HG03280 (cell line): ENCODE results near the gene ENAM.
"Not testable (repeated sequence)": the region's sequence is repeated elsewhere in the genome, so short reads cannot be mapped to it uniquely, and the experiment has no call there.

Experiments
- ATAC-seq: cut with Tn5 transposase; IDR thresholded peaks from one replicate; pipeline ENCODE4 v1.9.1; 2021; ENCODE audit warnings: mild to moderate bottlenecking, moderate library complexity; ENCODE audit not compliant: unreplicated experiment

The ENAM gene

GRCh38 chr4:70674191-70674590 lies 45.6 kb downstream of the ENAM start:
- ATAC-seq = no peak

DNA sequence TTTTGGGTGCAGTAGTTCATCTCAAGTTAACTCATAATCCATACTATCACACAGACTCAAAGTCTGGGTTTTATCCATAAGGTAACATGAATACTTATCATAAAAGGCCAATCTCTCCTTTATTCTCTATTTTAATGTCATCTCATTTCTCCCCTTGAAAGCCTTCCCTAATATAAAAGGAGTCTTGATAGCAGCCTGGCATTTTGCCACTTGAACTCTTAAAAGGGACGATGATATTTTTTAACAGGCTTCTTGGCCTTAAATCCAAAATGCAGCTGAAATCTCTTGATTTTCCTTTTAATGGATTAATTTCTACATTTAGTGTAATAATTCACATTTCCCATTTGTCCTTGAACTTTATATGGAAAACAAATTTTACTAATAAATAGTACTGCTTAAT lies 46.2 kb downstream of the ENAM start:
- no peak for ATAC-seq

GRCh38 chr4:70676554-70677090 lies 48.1 kb downstream of the ENAM start:
- no peak for ATAC-seq

DNA sequence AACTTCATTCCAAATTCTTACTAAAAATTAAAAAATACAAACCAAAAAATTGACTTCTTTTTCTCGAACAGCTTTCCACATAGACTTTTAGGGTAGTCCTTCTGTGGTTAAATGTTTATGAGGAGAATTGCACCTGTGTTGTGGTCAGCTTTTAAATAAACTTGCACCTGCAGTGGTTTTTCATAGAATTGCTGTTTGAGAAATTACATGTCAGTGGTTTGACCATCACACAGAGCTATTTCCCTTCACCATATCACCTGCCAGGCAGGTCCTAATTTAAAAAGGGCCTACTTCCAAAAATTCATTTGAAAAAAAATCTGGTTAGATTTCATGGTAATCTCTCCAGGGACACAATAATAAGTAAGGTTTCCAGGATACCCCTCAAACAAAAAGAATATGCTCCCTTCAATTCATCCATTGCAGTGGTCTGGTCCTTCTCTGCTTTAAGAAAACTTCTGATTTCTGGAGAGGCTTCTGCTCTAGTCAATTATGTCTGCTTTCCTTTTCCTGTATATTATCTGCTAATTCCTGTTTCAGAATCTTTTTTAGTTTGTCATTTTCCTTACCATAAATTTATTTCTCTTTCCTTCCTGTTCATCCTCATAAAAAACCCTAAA lies 49.9 kb downstream of the ENAM start:
- peak; percentile 78 for ATAC-seq

DNA sequence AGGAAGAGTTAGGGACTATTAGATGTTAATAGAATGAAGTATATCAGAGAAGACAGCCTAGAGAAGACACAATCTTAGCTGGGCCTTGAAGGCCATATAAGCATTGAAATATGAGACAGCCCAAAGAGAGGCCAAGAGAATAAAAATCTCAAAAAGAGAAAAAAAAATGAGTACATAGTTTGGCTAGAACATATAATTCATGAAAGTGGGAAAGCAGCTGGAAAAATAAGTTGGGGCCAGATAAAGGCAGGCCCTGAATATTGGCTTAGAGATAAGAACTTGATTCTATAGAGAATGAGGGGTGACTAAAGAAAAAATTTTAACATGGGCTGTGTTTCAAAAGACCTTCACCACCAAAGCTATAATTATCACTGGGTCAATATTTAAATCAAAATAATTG lies 52.4 kb downstream of the ENAM start:
- ATAC-seq = no peak

- ATAC-seq = peak; percentile 58
These were observed 53.2 kb downstream of the ENAM start for GRCh38 chr4:70681704-70682103.

DNA sequence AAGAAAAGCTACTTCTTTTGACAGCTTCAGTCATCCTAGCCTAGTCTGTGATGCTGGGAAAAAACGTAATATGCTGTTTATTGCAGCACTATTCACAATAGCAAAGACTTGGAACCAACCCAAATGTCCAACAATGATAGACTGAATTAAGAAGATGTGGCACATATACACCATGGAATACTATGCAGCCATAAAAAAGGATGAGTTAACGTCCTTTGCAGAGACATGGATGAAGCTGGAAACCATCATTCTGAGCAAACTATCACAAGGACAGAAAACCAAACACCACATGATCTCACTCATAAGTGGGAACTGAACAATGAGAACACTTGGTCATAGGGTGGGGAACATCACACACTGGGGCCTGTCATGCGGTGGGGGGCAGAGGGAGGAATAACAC lies 53.6 kb downstream of the ENAM start:
- ATAC-seq = peak; percentile 4

DNA sequence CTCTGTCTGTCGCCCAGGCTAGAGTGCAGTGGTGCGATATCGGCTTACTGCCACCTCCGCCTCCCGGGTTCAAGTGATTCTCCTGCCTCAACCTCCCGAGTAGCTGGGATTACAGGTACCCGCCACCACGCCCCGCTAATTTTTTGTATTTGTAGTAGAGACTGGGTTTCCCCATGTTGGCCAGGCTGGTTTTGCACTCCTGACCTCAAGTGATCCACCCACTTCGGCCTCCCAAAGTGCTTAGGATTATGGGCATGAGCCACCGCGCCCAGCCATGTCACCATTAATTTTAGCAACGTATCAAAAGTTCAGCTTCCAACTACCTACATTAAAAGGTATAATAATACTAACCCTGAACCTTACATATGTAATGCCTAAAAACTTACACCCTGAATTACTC lies 58.8 kb downstream of the ENAM start:
- ATAC-seq = peak; percentile 3

DNA sequence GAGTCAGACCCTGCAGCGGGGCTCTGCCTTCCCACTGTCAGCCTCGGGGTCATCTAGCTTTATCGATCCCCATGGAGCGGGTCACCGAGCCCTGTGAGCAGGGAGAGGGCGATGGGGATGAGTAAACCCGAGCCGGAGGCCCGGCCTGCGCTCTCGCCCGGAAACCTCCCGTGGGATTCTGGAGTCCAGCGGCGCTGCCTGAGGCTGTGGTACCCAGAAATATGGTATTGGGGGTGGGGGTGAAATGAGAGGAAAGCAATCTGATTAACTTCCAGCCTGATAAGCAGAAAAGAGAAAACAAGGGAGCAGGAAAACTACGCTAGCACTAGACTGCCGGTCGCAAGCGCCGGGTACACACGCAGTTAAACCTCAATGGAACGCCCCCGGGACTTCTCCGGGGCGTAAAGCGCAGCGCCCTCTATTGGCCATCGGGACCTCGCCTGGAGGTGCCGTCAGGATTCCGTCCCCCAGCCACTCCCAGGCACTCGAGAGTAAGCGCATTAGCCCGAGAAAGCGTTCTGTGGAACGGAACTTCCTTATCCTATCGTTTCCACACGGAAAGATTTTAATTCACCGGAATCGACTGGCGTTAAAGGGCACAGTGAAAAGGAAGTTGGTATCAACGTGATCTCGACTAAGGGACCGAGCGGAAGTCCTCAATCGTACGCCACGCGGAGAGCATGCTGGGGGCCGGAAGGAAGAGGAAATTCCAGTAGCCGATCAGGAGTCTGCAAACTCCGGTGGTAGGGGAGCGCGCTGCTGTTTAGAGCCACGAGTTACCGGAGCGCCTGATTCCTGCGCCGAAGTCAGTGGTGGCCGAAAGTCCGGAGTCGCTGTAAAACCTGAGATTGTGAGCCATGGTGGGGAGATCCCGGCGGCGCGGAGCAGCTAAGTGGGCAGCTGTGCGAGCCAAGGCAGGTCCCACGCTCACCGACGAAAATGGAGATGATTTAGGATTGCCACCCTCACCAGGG lies 59.6 kb downstream of the ENAM start, which contains the start of gene UTP3:
Gene UTP3 (plus strand): TSS at position 712 of the 974 bp plus-strand sequence. CDS start 146 bp downstream, at position 858.
- peak; percentile 95 for ATAC-seq

GRCh38 chr4:70688795-70689231 lies 60.3 kb downstream of the ENAM start:
- no peak for ATAC-seq

DNA sequence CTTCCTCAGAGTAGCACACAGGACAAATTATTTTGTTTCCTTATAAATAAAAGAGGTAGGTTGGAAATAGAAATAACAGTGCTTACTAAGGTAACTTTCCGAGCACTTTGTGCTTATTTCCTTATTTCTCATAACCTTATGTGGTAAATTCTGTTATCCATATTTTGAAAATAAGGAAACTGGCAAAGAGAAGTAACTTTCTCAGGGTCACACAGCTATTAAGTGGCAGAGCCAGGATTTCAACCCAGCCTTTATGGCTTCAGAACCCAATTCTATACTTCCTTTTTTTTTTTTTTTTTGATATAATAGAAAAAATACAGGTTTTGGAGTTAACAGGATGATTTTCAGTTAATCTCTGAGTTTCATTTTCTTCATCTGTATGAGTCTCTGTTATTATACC lies 63.1 kb downstream of the ENAM start:
- ATAC-seq = no peak

GRCh38 chr4:70694633-70695032 lies 66.1 kb downstream of the ENAM start:
- ATAC-seq = not testable (repeated sequence)
